Measurements from ENCODE around the gene AIMP2.
"Not testable (repeated sequence)": the region's sequence is repeated elsewhere in the genome, so short reads cannot be mapped to it uniquely, and the experiment has no call there.

- not testable (repeated sequence) for TF ChIP-seq POLR2A, CTCF, EP300 (IDR thresholded peaks at IDR 0.05)
Observed at GRCh38 chr7:6007835-6008590, 1.1 kb upstream of the AIMP2 start.
